Right lobe of liver (tissue), 4 donors: ENCODE measurements around the gene CAMK2D.

Experiments used
- CTCF ChIP-seq, 4 donors: fragments of 200-600 bp in 3 of 4; fragments of 450-650 bp in 1 of 4; IDR thresholded peaks; one replicate each; pipeline versions ENCODE4 v1.5.1 to v1.8.0; 2016 to 2022; ENCODE audit warnings: antibody characterized with exemption in 4 of 4, mild to moderate bottlenecking in 2 of 4
- POLR2A ChIP-seq: fragments of 450-650 bp; IDR thresholded peaks from one replicate; pipeline ENCODE4 v1.6.1; 2017; ENCODE audit warnings: antibody characterized with exemption, mild to moderate bottlenecking
- donor health status: DM: no; HTN: no; CAD: no.
- donor health status: DM: no; HTN: no; CAD: no.
- donor health status: DM: no; HTN: yes; CAD: no.

GRCh38 chr4:113682730-113683537 lies 78.6 kb downstream of the CAMK2D start:
- TF ChIP-seq CTCF (IDR thresholded peaks at IDR 0.05) (no peak), POLR2A (no peak)
